NCI-H146 treated with DMSO at 0.1 percent for 48 hours (cell line): Measurements from ENCODE around the gene AFAP1L2.

Source experiments
- DNase-seq: peaks from one replicate; lab custom pipeline; 2025; ENCODE audit not compliant: unreplicated experiment; lab: John Stamatoyannopoulos, UW

The AFAP1L2 gene

DNA sequence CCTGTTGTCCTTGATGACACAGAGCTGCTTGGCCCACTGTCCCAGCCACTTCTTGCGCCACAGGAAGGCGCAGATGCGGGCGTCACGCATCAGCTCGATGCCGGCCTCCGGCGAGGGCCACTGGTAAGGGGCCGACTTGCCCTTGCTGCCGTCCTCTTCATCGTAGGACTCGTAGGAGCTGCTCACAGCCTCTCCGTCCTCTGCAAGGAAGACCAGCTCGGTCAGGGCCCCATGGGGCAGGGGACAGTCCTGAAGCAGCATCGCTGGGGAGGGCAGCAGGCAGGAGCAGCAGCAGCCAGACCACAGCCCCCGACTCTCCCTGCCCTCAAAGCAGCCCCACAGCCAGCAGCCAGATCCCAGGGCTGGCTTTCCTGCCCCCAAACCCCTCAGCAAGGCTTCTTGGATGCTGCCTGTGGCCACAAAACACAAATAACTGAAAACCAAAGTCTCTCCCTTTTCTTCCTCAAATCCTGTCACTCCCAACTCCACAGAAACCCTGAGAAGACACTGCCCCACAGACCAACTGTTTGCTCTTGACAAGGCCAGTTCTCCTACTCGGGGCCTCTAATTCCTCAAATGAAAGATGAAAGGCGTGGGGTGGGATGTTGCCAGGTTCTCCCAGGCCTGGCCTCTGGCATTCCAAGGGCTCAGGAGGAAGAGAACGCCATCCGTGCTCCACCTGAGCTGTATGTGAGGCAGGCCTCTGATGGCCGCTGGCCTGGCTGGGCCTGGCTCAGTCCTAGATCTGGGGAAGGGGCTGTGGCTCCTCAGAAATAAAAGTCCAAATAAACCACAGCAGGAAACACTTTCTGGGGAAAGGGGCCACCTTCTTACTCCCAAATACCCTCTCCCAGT is 88.5 kb downstream of the AFAP1L2 start:
- no peak for DNase-seq

DNA sequence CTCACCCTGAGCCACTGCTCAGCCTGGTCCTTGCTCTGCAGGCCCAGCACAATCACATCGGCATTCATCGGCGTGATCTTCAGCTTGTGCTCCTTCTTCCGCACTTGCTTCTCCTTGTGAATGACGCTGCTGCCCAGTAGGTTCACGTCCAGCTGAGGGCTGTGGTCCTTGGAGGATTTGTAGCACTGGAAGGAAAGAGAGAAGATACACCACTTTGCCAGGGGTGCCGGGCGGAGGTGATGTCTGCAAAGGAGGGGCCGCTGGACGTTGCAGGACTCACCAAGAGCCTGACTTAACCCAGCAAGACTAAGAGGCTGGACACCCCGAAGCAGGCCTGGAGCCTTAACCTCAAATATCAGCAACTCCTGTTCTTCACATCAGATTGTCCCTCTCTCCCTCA is 90.4 kb downstream of the AFAP1L2 start:
- no peak for DNase-seq

DNA sequence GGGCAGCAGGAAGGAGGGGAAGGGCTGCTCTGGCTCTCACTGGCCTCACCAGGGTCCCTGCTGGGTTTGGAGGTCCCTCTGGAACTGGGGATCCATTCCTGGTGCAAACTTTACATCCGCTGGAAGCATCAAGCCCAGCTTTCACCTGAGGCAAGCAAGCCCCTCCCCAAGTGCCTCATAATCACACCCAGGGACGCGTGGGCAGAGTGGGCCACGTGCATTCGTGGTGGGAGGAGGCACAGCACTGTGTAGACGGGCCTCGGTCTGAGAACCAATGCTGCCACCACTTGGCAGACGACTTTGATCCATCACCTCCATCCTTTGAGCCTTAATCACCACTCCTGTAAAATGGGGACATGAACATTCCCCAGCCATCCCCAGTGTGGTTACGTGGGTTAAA is 91.2 kb downstream of the AFAP1L2 start:
- DNase-seq, result no peak

DNA sequence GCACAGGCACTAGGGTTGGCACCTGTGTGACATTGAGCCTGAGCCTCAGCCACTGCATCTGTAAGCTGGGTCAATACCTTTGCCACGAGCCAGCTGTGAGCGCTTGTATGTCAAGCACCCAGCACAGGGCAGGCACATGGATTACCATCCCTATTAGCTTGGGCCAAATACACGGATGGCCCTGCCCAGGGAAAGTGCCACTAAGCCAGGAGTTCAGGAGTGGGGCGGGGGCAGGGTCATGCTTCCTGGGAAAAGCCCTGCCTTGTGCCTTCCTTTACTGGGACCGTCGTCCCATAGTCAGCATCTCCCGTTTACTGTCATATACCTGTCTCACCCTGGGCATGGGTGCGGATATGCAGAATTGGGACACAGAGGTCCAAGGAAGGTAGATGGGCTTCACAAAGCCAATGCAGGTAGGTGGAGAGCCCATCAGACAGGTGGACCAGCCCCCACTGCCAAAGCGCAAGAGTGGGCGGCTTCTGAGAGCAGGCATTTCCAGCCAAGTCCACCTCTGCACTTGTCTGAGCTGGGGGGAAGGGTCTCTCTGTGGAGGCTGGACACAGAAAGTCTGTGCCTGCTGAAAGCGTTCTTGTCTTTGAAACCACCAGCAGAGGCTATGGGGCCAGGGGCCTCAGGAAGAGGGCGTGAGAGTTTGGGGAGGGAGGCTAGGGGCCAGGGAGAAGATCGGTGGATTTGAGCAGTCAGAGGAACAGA is 92.6 kb downstream of the AFAP1L2 start:
- no peak for DNase-seq

DNA sequence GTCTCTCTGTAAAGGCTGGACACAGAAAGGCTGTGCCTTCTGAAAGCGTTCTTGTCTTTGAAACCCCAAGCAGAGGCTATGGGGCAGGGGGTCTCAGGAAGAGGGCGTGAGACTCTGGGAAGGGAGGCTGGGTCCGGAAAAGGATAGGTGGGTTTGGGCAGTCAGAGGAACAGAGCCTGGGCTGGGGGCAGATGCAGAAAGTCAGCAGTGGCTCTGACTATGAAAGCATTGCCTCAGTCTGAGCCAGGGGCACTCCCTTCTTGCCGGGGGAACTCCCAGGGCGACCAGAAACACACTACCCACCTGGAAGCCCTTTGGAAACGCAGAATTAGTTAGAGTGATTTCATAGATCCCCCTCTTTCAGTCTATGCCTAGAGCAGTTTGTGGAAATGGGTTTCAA is 93.3 kb downstream of the AFAP1L2 start:
- no peak for DNase-seq

DNA sequence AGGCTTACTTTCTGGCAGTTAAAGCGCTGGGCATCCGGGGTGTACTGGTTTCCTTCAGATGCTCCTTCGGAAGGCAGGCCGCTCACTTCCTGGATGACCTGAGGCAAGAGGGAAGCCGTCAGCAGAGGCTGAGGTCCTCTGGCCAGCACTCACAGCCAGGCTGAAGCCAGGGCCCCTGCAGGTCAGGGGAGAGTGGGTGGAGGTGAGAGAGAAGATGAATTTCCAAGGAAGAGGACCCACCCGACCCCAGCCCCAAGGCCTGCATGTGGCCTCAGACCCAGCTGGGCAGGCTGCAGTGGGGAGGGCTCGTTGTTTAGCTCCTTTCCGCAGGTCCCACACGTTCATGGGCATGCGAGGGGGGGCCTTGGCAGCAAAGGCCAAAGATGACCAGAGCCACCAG is 94.0 kb downstream of the AFAP1L2 start:
- no peak for DNase-seq

DNA sequence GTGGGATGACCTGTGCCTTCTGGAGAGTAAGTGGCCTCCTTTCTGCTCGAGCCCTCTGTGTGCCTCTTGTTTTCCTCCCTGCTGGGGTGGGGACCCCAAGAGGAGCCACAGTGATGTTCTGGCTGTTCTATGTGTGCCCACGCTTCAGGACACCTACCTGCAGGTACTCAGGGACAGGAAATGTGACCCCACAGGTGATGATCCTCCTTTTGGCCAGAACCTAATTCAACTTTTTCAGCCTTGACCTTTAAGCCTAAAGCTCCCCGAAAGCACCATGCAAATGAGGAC is 95.0 kb downstream of the AFAP1L2 start:
- no peak for DNase-seq

DNA sequence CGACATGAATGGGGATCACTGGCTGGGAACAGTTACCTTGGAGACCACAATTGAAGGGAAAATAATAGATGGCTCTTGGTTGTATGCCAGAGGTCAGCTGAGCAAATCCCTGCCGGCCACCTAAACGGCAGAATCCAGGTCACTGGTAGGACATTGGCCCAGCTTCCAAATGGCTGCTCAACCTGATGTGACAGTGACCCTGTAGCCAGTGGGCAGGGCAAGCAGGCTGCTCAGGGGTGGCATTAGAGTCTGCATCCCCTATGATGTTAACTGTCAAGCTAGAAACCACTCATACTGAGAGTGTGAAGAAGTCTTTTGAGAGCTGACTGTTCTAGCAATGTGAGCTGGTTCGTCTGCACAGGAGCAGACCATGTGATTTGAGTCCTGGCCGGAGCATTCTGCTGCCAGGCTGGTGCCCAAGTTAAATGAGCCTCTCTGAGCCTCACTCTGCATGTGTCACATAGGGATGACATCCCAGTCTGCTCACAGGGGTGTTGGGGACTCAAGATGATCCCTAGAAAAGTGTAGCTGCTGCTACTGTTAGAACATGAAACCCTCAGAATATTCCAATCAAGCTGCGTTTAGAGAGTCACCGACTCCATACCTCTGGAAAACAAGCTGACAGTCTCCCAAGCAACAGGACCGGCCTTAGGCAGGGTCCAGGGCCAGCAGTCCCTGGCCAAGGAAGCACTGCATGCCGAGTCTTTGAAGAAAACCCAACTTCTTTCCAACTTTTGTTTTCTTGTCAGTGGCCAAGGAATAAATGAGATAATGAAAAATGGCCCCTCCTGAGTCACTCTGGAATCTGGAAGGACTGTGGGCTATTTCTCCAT is 95.6 kb downstream of the AFAP1L2 start:
- DNase-seq, result peak; percentile 65

DNA sequence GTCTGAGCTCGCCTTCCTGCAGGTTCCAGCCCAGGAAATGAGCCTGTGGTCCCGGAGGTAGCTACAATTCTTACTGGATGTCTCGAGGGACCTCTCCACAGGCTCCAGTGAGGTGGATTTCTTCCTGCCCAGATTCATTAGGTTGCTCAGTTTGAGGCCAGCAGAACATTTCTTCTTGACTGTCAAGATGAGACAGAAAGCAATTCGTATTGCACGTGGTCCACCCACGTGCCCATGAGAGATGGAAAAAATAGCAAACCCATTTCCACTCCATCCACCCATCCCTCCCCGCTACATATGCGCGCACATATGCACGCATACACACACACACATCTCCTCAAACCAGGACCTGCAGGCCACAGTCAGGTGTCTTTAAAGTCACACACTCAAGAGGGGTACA is 96.6 kb downstream of the AFAP1L2 start:
- DNase-seq, result no peak

DNA sequence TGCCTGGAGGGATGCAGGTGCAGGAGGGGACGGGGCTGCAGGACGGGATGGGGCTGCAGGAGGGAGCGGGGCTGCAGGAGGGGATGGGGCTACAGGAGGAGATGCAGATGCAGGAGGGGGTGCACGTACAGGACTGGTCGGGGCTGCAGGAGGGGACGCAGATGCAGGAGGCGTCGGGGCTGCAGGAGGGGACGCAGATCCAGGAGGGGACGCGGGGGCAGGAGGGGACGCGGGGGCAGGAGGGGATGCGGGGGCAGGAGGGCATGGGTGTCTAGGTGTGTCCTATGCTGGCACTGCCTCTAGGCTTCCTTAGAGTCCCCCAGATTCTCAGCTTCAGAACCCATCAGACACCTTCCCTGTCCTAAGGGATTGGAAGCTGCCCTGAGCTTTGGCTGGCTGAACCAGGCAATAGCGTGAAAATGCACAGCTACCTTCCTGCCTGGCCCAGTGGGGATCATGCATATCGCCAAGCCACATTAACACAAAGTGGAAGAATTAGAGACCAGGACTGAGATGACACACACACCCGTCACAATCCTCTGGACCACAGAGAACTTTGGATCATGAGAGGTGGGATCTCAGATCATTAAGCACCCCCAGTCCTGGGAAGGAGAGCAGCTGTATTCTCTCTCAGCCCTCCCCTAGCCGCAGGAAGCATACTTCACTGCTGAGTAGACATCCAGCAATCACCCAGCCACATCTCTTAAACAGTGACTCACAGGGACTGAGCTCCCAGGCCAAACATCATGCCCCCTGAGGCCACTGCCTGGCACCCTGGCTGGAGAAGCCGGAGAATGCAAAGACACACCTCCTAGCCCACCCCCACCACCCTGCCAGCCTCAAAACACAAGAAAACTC is 98.0 kb downstream of the AFAP1L2 start:
- DNase-seq, result no peak

DNA sequence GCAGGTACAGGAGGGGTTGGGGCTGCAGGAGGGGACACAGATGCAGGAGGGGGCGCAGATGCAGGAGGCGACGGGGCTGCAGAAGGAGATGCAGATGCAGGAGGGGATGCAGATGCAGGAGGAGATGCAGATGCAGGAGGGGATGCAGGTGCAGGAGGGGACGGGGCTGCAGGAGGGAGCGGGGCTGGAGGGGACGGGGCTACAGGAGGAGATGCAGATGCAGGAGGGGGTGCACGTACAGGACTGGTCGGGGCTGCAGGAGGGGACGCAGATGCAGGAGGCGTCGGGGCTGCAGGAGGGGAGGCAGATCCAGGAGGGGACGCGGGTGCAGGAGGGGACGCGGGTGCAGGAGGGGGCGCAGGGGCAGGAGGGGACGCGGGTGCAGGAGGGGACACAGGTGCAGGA is 98.8 kb downstream of the AFAP1L2 start:
- no peak for DNase-seq

DNA sequence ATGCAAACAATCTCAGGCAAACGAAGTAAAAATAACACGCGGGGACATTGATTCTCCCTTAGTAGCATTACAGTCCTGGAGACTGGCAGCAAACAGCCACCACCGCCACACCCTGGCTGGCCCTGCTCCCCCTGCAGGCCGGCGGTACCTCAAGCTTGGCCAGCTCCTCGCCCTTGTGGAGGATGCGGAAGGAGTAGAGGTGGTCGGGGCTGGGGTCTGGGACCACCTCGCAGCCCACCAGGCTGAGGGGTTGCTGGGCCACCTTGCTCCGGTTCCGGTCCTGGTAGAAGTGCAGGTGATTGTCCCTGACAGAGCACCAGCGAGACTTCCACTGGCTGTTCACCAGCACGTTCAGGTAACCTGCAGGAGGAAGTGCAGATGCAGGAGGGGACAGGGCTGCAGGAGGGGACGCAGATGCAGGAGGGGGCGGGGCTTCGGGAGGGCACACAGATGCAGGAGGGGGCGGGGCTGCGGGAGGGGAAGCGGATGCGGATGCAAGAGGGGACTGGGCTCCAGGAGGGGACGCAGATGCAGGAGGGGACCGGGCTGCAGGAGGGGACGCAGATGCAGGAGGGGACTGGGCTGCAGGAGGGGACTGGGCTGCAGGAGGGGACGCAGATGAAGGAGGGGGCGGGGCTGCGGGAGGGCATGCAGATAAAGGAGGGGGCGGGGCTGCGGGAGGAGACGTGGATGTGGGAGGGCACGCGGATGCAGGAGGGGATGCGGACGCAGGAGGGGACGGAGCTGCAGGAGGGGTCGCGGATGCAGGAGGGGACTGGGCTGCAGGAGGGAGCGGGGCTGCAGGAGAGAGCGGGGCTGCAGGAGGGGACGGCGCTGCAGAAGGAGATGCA is 99.5 kb downstream of the AFAP1L2 start:
- DNase-seq, result peak; percentile 74

DNA sequence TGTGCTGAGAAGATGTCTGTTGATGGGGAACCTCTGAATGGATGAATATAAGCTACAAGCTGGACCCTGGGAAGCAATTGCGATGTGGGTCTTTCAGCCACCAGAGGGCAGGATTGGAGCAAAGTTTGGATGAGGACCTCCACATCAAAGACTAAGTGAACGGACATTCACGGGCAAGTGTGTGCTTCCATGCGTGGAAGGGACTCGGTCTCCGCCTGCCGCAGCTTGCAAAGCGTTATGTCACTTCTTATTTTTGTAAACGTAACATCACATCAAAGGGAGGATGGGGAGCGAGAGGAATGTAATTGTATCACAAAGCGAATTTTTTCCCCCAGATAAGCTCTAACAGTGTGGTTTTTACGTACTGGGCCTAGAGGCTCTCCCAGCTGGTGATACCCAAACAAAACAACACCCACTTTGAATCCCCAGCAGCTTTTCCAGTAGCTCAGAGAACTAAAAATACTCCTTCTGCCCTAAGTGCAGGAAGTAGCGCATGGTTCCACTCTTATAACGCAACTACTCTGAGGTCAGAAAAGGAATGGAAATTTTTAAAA is 100.2 kb downstream of the AFAP1L2 start:
- DNase-seq, result peak; percentile 74

DNA sequence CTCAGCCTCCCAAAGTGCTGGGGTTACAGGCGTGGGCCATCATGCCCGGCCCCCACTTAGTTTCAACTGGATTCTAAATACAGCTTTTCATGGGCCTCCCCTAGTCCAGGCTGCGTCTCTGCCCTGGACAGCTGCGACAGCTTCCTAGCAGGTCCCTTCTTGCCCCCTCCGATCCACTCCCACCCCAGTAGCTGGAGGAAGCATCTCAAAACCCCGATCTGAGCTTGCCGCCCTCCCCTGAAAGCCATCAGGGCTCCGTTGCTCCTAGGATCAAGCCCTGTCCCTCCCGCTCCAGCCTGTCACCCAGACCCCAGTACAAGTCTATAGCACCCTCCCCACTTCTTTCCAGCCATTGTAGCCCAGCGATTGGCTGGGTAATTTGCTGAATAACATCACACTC is 100.7 kb downstream of the AFAP1L2 start:
- no peak for DNase-seq

DNA sequence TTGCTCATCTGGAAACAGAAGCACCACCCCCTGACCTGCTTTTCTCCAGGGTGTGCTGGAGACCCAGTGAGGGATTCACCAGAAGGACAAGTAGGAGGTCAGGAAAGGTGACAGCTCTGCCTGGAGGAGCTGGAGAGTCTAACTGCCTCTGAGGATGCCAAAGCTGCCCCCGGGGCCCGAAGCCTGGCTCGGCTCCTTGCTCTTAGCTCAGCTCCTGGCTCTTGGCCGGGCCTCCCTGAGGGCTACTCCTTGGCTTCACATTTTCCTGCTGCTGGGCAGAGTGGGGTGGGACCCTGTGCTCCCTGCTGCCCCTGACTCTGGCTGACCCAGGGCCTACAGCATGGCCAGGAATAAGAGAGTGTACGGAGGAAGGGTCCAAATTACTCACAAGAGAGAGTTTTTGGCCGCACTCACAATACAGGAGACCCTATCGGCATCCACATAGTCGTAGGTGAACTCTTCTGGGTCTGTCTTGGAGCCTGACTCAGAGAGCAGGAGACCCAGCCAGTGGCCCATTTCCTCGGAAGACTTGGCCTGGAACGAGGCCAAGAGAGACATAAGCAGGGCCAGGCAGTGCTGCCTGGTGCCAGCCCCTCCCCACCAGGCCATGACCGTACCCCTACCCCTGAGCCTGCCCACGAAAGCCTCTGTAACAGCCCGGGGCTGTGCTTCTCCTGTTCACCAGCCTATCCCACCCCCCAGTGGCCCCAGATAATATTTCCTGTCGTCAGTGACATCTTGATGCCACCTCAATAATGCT is 102.2 kb downstream of the AFAP1L2 start:
- no peak for DNase-seq

DNA sequence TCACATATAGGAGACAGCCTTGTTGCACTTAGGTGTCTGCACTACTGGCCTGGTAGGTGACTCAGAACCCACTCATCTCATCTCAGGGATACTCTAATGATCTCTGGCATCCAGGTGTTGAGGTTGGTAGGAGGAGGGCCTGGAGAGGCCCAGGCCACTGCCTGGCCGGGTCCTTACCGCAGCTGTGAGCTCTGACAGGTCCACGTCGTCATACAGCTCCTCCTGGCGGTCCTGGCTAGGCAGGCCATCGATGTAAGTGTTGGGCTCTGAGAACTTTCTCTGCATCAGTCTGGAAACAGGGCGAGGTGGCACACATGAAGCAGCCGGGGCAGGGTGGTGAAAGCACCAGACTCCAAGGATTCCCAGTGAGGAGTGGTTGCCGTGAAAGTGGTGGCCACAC is 103.1 kb downstream of the AFAP1L2 start:
- DNase-seq, result no peak

DNA sequence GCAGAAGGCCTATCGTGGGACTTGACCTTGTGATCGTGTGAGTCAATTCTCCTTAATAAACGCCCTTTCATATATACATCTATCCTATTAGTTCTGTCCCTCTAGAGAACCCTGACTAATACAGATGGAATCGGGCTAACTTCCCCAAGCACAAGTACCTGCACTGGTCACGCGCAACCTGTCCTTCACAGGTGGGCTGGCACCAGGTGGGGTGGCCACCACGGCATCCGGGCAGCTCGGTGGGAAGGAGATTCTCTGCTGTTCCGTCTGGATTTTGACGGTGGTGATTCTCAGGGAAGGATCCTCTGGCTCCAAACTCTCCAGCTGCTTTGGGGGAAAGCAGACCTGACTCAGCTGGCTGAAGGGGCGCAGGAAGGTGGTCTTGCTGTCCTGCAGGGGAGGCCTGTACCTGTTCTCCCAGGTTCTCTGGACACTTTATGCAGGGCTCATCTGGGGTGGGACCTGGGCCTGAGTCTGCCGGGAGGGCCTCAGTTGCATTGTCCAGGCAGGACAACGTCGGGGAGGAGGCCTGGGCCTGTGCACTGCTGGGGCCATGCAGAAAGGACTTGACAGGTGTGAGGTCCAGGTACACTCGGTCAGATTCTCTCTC is 104.2 kb downstream of the AFAP1L2 start:
- no peak for DNase-seq

DNA sequence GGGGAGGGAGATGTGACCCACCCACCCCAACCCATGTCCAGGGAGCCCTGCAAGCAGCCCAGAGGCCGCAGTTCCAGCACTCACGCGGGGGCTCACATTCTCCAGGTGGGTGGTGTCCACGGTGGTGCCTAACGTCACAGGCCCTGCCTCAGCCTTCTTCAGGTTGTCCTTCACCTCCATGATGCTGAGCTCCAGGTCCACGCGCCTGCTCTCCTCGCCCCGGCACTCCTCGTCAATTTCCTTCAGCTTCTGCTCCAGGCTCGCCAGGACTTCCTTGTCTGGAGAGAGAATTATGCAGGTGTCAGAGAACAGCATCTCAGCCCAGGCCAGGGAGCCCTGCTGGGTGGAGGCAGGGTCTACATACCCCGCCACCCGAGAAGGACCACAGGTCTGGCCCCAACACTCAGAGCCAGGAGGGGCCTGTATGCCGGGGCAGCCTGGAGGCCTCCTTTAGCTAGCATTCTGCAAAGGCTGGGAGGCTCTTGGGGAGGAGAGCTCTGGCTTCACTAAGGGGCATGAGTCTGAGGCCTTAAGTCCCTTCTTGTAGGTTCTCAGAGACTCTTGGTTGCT is 107.1 kb downstream of the AFAP1L2 start:
- DNase-seq, result no peak
